Hepatocyte (in vitro differentiated cells): Measurements from ENCODE around the gene LCN2.

Source experiments
- CTCF ChIP-seq: fragments of 200-600 bp; sonication (generic); IDR thresholded peaks from 2 replicates; pipeline ENCODE4 v1.5.1; 2016; ENCODE audit warnings: antibody characterized with exemption, mild to moderate bottlenecking; ENCODE audit not compliant: poor library complexity
- EZH2phosphoT487 ChIP-seq: fragments of 200-600 bp; sonication (generic); IDR thresholded peaks from one replicate; pipeline ENCODE4 v1.6.1; 2018; ENCODE audit warnings: antibody characterized with exemption, mild to moderate bottlenecking, low read depth, moderate library complexity; ENCODE audit not compliant: unreplicated experiment, severe bottlenecking

- no peak for TF ChIP-seq CTCF
- no peak for TF ChIP-seq EZH2phosphoT487
Observed at GRCh38 chr9:128190013-128190412, 40.8 kb downstream of the LCN2 start.
